ENCODE results near the gene FXYD1. TPM values are rescaled to one million over a fixed set of nuclear protein-coding genes. Genes with fewer than 3 reads are reported as not detected.
A peak's percentile ranks its signal among the peaks of the same experiment; 100 is the strongest.

The FXYD1 gene
- total RNA-seq, 1 experiment from 2014 or later = not detected

- peak; percentile 41 for DNase-seq (ENCODE audit: low spot score)
Measured at GRCh38 chr19:35107545-35107944, 31.1 kb upstream of the FXYD1 start.

GRCh38 chr19:35108730-35109129 is 29.9 kb upstream of the FXYD1 start:
- DNase-seq (ENCODE audit: low spot score) = no peak

- DNase-seq (ENCODE audit: low spot score) = no peak
Measured at GRCh38 chr19:35109395-35110112, 29.1 kb upstream of the FXYD1 start.

GRCh38 chr19:35110974-35111373 is 27.6 kb upstream of the FXYD1 start:
- DNase-seq (ENCODE audit: low spot score) = no peak

GRCh38 chr19:35112995-35113688 is 25.5 kb upstream of the FXYD1 start:
- no peak for DNase-seq (ENCODE audit: low spot score)

GRCh38 chr19:35114353-35115176 is 24.1 kb upstream of the FXYD1 start:
- DNase-seq (ENCODE audit: low spot score) = peak; percentile 74

- no peak for DNase-seq (ENCODE audit: low spot score)
Measured at GRCh38 chr19:35115177-35115951, 23.3 kb upstream of the FXYD1 start, which contains the start of gene FXYD3. TSS of gene FXYD3 (plus strand) at chr19:35115823. CDS start at chr19:35119377, 3,554 bp downstream.

GRCh38 chr19:35116072-35116801 is 22.4 kb upstream of the FXYD1 start:
- DNase-seq (ENCODE audit: low spot score) = peak; percentile 41

- DNase-seq (ENCODE audit: low spot score) = no peak
Measured at GRCh38 chr19:35117116-35117515, 21.5 kb upstream of the FXYD1 start.

GRCh38 chr19:35117799-35118198 is 20.8 kb upstream of the FXYD1 start:
- no peak for DNase-seq (ENCODE audit: low spot score)

- DNase-seq (ENCODE audit: low spot score) = no peak
Measured at GRCh38 chr19:35118268-35119020, 20.2 kb upstream of the FXYD1 start.

- no peak for DNase-seq (ENCODE audit: low spot score)
Measured at GRCh38 chr19:35119091-35119490, 19.5 kb upstream of the FXYD1 start.

GRCh38 chr19:35119578-35120155 is 19.0 kb upstream of the FXYD1 start:
- DNase-seq (ENCODE audit: low spot score) = no peak

- no peak for DNase-seq (ENCODE audit: low spot score)
Measured at GRCh38 chr19:35120492-35120891, 18.1 kb upstream of the FXYD1 start.

- DNase-seq (ENCODE audit: low spot score) = peak; percentile 35
Measured at GRCh38 chr19:35120898-35121297, 17.7 kb upstream of the FXYD1 start.

- DNase-seq (ENCODE audit: low spot score) = no peak
Measured at GRCh38 chr19:35122687-35123551, 15.7 kb upstream of the FXYD1 start.

GRCh38 chr19:35123573-35123972 is 15.1 kb upstream of the FXYD1 start:
- DNase-seq (ENCODE audit: low spot score) = no peak

Measured in HT-29 (cell line).